Activated T-helper 2 cell treated with anti-CD3 and anti-CD28 coated beads, Interferon-gamma antibody, Interleukin-2, Interleukin-4, amounts not matched to agents 10 μg/mL and 5 μg/mL and 100 μg/mL, durations not matched to agents 14 hours and 24 hours and 36 hours (primary cell): ENCODE data around the gene ZNF358. TPM values are rescaled to one million over a fixed set of nuclear protein-coding genes. Genes with fewer than 3 reads are reported as not detected.

Source experiments
- DNase-seq: peaks from one replicate; pipeline ENCODE4 v3.0.0; 2021; ENCODE audit warnings: low spot score
- H3K27ac Mint-ChIP-seq: one replicate; pipeline ENCODE4 v1.8.0; 2021; ENCODE audit warnings: mixed read lengths
- H3K27me3 Mint-ChIP-seq: one replicate; pipeline ENCODE4 v1.8.0; 2021; ENCODE audit warnings: low read depth, mixed read lengths
- H3K36me3 Mint-ChIP-seq: one replicate; pipeline ENCODE4 v1.8.0; 2021; ENCODE audit warnings: low read depth, mixed read lengths
- H3K4me1 Mint-ChIP-seq: one replicate; pipeline ENCODE4 v1.8.0; 2021; ENCODE audit warnings: low read depth, mixed read lengths
- H3K4me3 Mint-ChIP-seq: one replicate; pipeline ENCODE4 v1.8.0; 2021; ENCODE audit warnings: low read depth, mild to moderate bottlenecking, moderate library complexity, mixed read lengths
- H3K9me3 Mint-ChIP-seq: one replicate; pipeline ENCODE4 v1.8.0; 2021; ENCODE audit warnings: mixed read lengths
- intact Hi-C: fragments of 100-400 bp; cut with micrococcal nuclease; formaldehyde crosslinking; loops from one replicate; pipeline ENCODE4 v1.15.1; 2023
- total RNA-seq: library from RNA; stranded (reverse); gene quantifications from 2 replicates; pipeline ENCODE4 v1.2.3, GENCODE V29; 2022

The ZNF358 gene
- total RNA-seq, 1 donor from 2014 or later, result 5.3 TPM

- H3K4me3 Mint-ChIP-seq, result no peak overlapping the region
Observed at GRCh38 chr19:7550987-7551761, 35.3 kb downstream of the ZNF358 start.

GRCh38 chr19:7552781-7553180, 36.9 kb downstream of the ZNF358 start:
- peaks cover 3% of the 10 kb centered on the region for H3K4me1 Mint-ChIP-seq
- H3K36me3 Mint-ChIP-seq, result peaks cover 52% of the 10 kb centered on the region
- DNase-seq, result no peak
- no peak overlapping the region for H3K4me3 Mint-ChIP-seq
- H3K27me3 Mint-ChIP-seq, result no peaks in the 10 kb centered on the region
- intact Hi-C loops, result no loop called here
- H3K9me3 Mint-ChIP-seq, result no peaks in the 10 kb centered on the region
- H3K27ac Mint-ChIP-seq, result no peak overlapping the region

More at GRCh38 chr19:7550987-7551761, 35.3 kb downstream of the ZNF358 start:
- peaks cover 44% of the 10 kb centered on the region for H3K36me3 Mint-ChIP-seq
- no peaks in the 10 kb centered on the region for H3K9me3 Mint-ChIP-seq
- intact Hi-C loops, result no loop called here
- H3K27ac Mint-ChIP-seq, result no peak overlapping the region
- DNase-seq, result no peak
- no peaks in the 10 kb centered on the region for H3K27me3 Mint-ChIP-seq
- peaks cover 7% of the 10 kb centered on the region for H3K4me1 Mint-ChIP-seq

GRCh38 chr19:7554565-7554964, 38.7 kb downstream of the ZNF358 start:
- H3K4me1 Mint-ChIP-seq, result peaks cover 3% of the 10 kb centered on the region
- H3K27ac Mint-ChIP-seq, result no peak overlapping the region
- H3K9me3 Mint-ChIP-seq, result no peaks in the 10 kb centered on the region
- intact Hi-C loops, result no loop called here
- no peaks in the 10 kb centered on the region for H3K27me3 Mint-ChIP-seq
- H3K36me3 Mint-ChIP-seq, result peaks cover 67% of the 10 kb centered on the region
- DNase-seq, result no peak
- H3K4me3 Mint-ChIP-seq, result no peak overlapping the region

GRCh38 chr19:7554990-7555864, 39.3 kb downstream of the ZNF358 start:
- Mint-ChIP-seq H3K4me3 (no peak overlapping the region), H3K4me1 (peaks cover 3% of the 10 kb centered on the region), H3K36me3 (peaks cover 62% of the 10 kb centered on the region), H3K27me3 (no peaks in the 10 kb centered on the region), H3K9me3 (no peaks in the 10 kb centered on the region), H3K27ac (no peak overlapping the region)
- intact Hi-C loops, result no loop called here
- DNase-seq, result no peak

- peaks cover 52% of the 10 kb centered on the region for H3K36me3 Mint-ChIP-seq
- peaks cover 3% of the 10 kb centered on the region for H3K4me1 Mint-ChIP-seq
- no peak overlapping the region for H3K4me3 Mint-ChIP-seq
- H3K9me3 Mint-ChIP-seq, result no peaks in the 10 kb centered on the region
- no peak for DNase-seq
- no peaks in the 10 kb centered on the region for H3K27me3 Mint-ChIP-seq
- no peak overlapping the region for H3K27ac Mint-ChIP-seq
- intact Hi-C loops, result no loop called here
Observed at GRCh38 chr19:7556696-7557315, 40.9 kb downstream of the ZNF358 start.

GRCh38 chr19:7558667-7559066, 42.8 kb downstream of the ZNF358 start:
- Mint-ChIP-seq H3K4me3 (no peak overlapping the region), H3K36me3 (peaks cover 45% of the 10 kb centered on the region), H3K27me3 (no peaks in the 10 kb centered on the region)

GRCh38 chr19:7559102-7559501, 43.2 kb downstream of the ZNF358 start:
- H3K4me3 Mint-ChIP-seq, result no peak overlapping the region

More at GRCh38 chr19:7558667-7559066, 42.8 kb downstream of the ZNF358 start:
- Mint-ChIP-seq H3K9me3 (no peaks in the 10 kb centered on the region), H3K27ac (no peak overlapping the region), H3K4me1 (no peaks in the 10 kb centered on the region)
- DNase-seq, result no peak
- intact Hi-C loops, result no loop called here

GRCh38 chr19:7560255-7560654, 44.4 kb downstream of the ZNF358 start:
- no peaks in the 10 kb centered on the region for H3K4me1 Mint-ChIP-seq
- intact Hi-C loops, result no loop called here
- H3K4me3 Mint-ChIP-seq, result no peak overlapping the region
- no peaks in the 10 kb centered on the region for H3K27me3 Mint-ChIP-seq
- no peak for DNase-seq
- peaks cover 39% of the 10 kb centered on the region for H3K36me3 Mint-ChIP-seq
- no peaks in the 10 kb centered on the region for H3K9me3 Mint-ChIP-seq
- H3K27ac Mint-ChIP-seq, result no peak overlapping the region

More at GRCh38 chr19:7559102-7559501, 43.2 kb downstream of the ZNF358 start:
- Mint-ChIP-seq H3K27ac (no peak overlapping the region), H3K27me3 (no peaks in the 10 kb centered on the region), H3K9me3 (no peaks in the 10 kb centered on the region), H3K4me1 (no peaks in the 10 kb centered on the region), H3K36me3 (peaks cover 44% of the 10 kb centered on the region)
- DNase-seq, result no peak
- intact Hi-C loops, result no loop called here

- Mint-ChIP-seq H3K9me3 (no peaks in the 10 kb centered on the region), H3K4me1 (no peaks in the 10 kb centered on the region), H3K36me3 (peaks cover 36% of the 10 kb centered on the region), H3K27ac (no peak overlapping the region), H3K4me3 (no peak overlapping the region), H3K27me3 (no peaks in the 10 kb centered on the region)
- intact Hi-C loops, result no loop called here
- DNase-seq, result no peak
Observed at GRCh38 chr19:7561325-7561724, 45.4 kb downstream of the ZNF358 start.

GRCh38 chr19:7562646-7563393, 46.9 kb downstream of the ZNF358 start:
- no peaks in the 10 kb centered on the region for H3K9me3 Mint-ChIP-seq
- H3K27me3 Mint-ChIP-seq, result no peaks in the 10 kb centered on the region
- intact Hi-C loops, result no loop called here
- no peaks in the 10 kb centered on the region for H3K4me1 Mint-ChIP-seq
- H3K27ac Mint-ChIP-seq, result no peak overlapping the region
- no peak for DNase-seq
- H3K4me3 Mint-ChIP-seq, result no peak overlapping the region
- H3K36me3 Mint-ChIP-seq, result peaks cover 25% of the 10 kb centered on the region

GRCh38 chr19:7564866-7565265, 49.0 kb downstream of the ZNF358 start:
- Mint-ChIP-seq H3K4me3 (no peak overlapping the region), H3K4me1 (no peaks in the 10 kb centered on the region), H3K27me3 (no peaks in the 10 kb centered on the region), H3K9me3 (no peaks in the 10 kb centered on the region), H3K27ac (no peak overlapping the region), H3K36me3 (peaks cover 11% of the 10 kb centered on the region)
- intact Hi-C loops, result no loop called here
- DNase-seq, result no peak

GRCh38 chr19:7565332-7565731, 49.4 kb downstream of the ZNF358 start:
- Mint-ChIP-seq H3K36me3 (peaks cover 8% of the 10 kb centered on the region), H3K27me3 (no peaks in the 10 kb centered on the region), H3K27ac (no peak overlapping the region), H3K4me3 (no peak overlapping the region), H3K4me1 (no peaks in the 10 kb centered on the region), H3K9me3 (no peaks in the 10 kb centered on the region)
- DNase-seq, result no peak
- intact Hi-C loops, result no loop called here
